PFSK-1 (cell line): ENCODE results near the gene SSH2.

Experiments
- FOXP2 ChIP-seq: optimal IDR thresholded peaks from 2 replicates; pipeline ENCODE3; 2011; ENCODE audit warnings: borderline replicate concordance, control low read depth, inconsistent platforms; ENCODE audit not compliant: insufficient read depth; ENCODE audit errors: extremely low read length, extremely low read depth
- POLR2AphosphoS5 ChIP-seq: IDR thresholded peaks from 2 replicates; pipeline ENCODE4 v1.6.1; 2012; ENCODE audit warnings: low read depth, mild to moderate bottlenecking, control low read depth, low read length, moderate library complexity
- REST ChIP-seq, 2 experiments: IDR thresholded peaks; 2 replicates each; pipeline versions ENCODE4 v1.6.1 to v1.8.0; 2011 to 2012; ENCODE audit warnings: low read depth in 2 of 2, low read length in 2 of 2, control low read depth in 1 of 2, inconsistent platforms in 1 of 2, mild to moderate bottlenecking in 1 of 2, moderate library complexity in 1 of 2; ENCODE audit not compliant: insufficient read depth in 1 of 2
- SIN3A ChIP-seq: IDR thresholded peaks from 2 replicates; pipeline ENCODE4 v1.6.1; 2012; ENCODE audit warnings: mild to moderate bottlenecking, low read length, moderate library complexity, borderline replicate concordance; ENCODE audit not compliant: insufficient read depth
- TAF1 ChIP-seq: IDR thresholded peaks from 2 replicates; pipeline ENCODE4 v1.6.1; 2012; ENCODE audit warnings: low read length, control low read depth, borderline replicate concordance; ENCODE audit not compliant: insufficient read depth

SSH2 gene

GRCh38 chr17:29674281-29674680 lies 255.7 kb downstream of the SSH2 start:
- TF ChIP-seq FOXP2 (no peak), TAF1 (no peak), SIN3A (no peak), POLR2AphosphoS5 (no peak), REST (IDR thresholded peaks at IDR 0.05; ENCODE audit: insufficient read depth in 1 of 2, low read depth in 2 of 2, low read length in 2 of 2) (no peak)

- TF ChIP-seq FOXP2 (no peak), REST (IDR thresholded peaks at IDR 0.05; ENCODE audit: insufficient read depth in 1 of 2, low read depth in 2 of 2, low read length in 2 of 2) (no peak), POLR2AphosphoS5 (no peak), TAF1 (no peak), SIN3A (no peak)
Measured at GRCh38 chr17:29671661-29672060, 258.4 kb downstream of the SSH2 start.

- TF ChIP-seq SIN3A = no peak
- no peak for TF ChIP-seq FOXP2
- TF ChIP-seq TAF1 = no peak
- no peak for TF ChIP-seq POLR2AphosphoS5
- no peak for TF ChIP-seq REST (IDR thresholded peaks at IDR 0.05; ENCODE audit: insufficient read depth in 1 of 2, low read depth in 2 of 2, low read length in 2 of 2)
Measured at GRCh38 chr17:29669266-29669665, 260.8 kb downstream of the SSH2 start.

GRCh38 chr17:29667969-29668368 lies 262.1 kb downstream of the SSH2 start:
- no peak for TF ChIP-seq TAF1
- TF ChIP-seq FOXP2 = no peak
- no peak for TF ChIP-seq REST (IDR thresholded peaks at IDR 0.05; ENCODE audit: insufficient read depth in 1 of 2, low read depth in 2 of 2, low read length in 2 of 2)
- TF ChIP-seq SIN3A = no peak
- TF ChIP-seq POLR2AphosphoS5 = no peak

- no peak for TF ChIP-seq SIN3A
- no peak for TF ChIP-seq POLR2AphosphoS5
- no peak for TF ChIP-seq FOXP2
- TF ChIP-seq TAF1 = no peak
- TF ChIP-seq REST (IDR thresholded peaks at IDR 0.05; ENCODE audit: insufficient read depth in 1 of 2, low read depth in 2 of 2, low read length in 2 of 2) = no peak
Measured at GRCh38 chr17:29665481-29665810, 264.6 kb downstream of the SSH2 start.
